ENCODE data around the gene RAB3GAP2.

GRCh38 chr1:220249522-220249921 is 22.7 kb downstream of the RAB3GAP2 start:
- TF ChIP-seq EZH2 (IDR thresholded peaks at IDR 0.05), result no peak
- TF ChIP-seq POLR2AphosphoS5 (IDR thresholded peaks at IDR 0.05; ENCODE audit: borderline replicate concordance, low read depth, low read length), result no peak

Data from SK-N-MC (cell line).